Smooth muscle cell of the coronary artery (primary cell): ENCODE data around the gene KRT25. TPM values are rescaled to one million over a fixed set of nuclear protein-coding genes. Genes with fewer than 3 reads are reported as not detected.

Experiments used
- total RNA-seq: library from RNA; depleted of rRNA; stranded (reverse); fragments of >200 nt; gene quantifications from 2 replicates; pipeline ENCODE4 v1.2.3, GENCODE V29; 2014; ENCODE audit warnings: low replicate concordance

Gene KRT25
- total RNA-seq, result not detected in 2 replicates

DNA sequence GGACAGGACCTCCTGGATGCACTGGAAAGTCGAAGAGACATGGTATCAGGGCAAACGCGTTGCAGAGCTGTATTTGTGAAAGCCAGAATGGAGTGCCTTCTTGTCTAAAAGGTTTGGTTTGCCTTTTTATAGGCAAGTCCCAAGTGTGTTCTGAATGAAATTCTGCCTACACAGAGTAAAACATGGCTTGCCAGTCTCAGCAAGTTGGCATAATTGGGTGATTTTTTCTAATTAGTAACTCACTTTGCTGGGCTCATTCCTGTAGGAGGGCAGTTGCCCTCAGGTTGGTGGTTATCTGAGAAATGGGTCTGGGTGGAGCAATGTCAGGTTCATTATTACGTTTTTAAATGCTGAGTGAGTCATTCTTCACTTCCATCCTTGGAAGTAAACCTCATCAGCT, at the start of gene KRT25:
KRT25 (minus strand) TSS at position 101 of the 400 bp plus-strand sequence; CDS start at position 41, 60 bp downstream.

DNA sequence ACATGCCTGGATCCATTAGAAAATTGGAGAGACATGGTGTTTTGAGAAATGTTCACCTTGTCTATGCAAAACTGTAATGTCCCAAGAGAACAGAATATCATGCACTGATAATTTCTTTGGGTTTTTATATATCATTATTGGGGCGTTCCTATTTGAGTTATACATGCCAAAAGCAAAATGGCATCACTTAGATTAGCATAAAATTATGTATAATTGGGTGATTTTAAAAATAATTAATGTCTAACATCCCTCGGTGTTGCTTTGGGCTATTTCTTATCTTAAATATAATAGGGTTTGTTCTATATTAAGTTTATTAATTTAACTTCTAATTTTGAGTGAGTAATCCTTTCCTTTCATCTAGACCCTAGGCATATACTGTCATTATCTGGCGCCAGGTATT, 44.7 kb upstream of the KRT25 start, which contains the start of gene KRT28:
KRT28 (minus strand) TSS at position 101 of the 400 bp plus-strand sequence; CDS start at position 35, 66 bp downstream.

DNA sequence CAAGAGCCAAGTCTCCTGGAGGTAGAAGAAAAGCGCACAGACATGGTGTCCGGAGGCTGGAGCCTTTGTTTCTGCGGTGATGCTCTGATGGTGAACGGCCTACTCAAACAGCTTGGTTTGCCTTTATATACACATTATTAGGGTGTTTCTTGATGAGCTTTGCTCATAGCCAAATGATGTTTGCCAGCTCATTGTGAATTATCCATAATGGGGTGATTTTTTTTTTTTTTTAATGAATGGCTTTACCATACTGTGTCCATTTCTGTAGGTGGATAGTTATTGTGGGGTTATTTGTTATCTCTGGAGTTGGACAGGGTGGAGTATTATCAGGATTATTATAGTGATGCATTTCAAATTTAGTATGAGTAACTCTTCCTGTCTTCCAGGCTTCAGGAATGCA, 27.3 kb upstream of the KRT25 start, which contains the start of gene KRT27:
KRT27 (minus strand) TSS at position 101 of the 400 bp plus-strand sequence; CDS start at position 44, 57 bp downstream.

DNA sequence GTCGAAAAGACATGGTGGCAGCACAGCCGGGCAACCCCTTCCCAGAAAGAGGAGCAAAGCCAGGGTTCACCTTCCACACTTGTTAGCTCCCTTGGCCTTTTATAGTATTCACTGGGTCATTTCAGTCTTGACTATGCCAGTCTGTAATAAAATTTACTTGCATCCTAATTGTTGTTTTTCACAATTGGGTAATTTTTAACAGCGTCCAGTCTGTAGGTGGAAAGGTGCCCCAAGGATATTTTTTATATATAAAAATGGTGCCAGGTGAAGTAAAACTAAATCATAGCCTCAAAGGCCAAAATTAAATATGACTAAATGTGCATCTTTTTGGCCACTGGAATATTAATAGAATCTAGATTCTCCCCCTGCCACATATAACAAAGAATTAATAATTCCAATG, 17.0 kb upstream of the KRT25 start, which contains the start of gene KRT26:
KRT26 (minus strand) TSS at position 101 of the 400 bp plus-strand sequence; CDS start at position 13, 88 bp downstream.

GRCh38 chr17:40703652-40704051, 51.5 kb downstream of the KRT25 start, which contains the start of gene KRT24:
KRT24 (minus strand) TSS chr17:40703752; CDS start chr17:40703693, 59 bp downstream.

Other genes starting within 250 kb of the KRT25 start
- not detected in 2 replicates for gene CCR7, start 189.9 kb downstream of the KRT25 start, total RNA-seq
- 68.1 and 78.9 TPM in 2 replicates for gene SMARCE1, start 107.5 kb downstream of the KRT25 start, total RNA-seq
- 1.3 TPM in 1 of 2 replicates, not detected in the other for gene KRT222, start 90.2 kb downstream of the KRT25 start, total RNA-seq
- gene KRT24, start 51.6 kb downstream of the KRT25 start, total RNA-seq, result not detected in 2 replicates
- gene KRT26, start 16.9 kb upstream of the KRT25 start, total RNA-seq, result not detected in 2 replicates
- not detected in 2 replicates for gene KRT27, start 27.2 kb upstream of the KRT25 start, total RNA-seq
- not detected in 2 replicates for gene KRT28, start 44.6 kb upstream of the KRT25 start, total RNA-seq
- gene KRT10, start 67.3 kb upstream of the KRT25 start, total RNA-seq, result 1.6 and 4.7 TPM in 2 replicates
- under 0.01 TPM in 1 of 2 replicates, not detected in the other for gene KRT12, start 111.9 kb upstream of the KRT25 start, total RNA-seq
- not detected in 2 replicates for gene KRT20, start 129.9 kb upstream of the KRT25 start, total RNA-seq
- not detected in 2 replicates for gene KRT23, start 182.3 kb upstream of the KRT25 start, total RNA-seq
- gene KRT39, start 211.6 kb upstream of the KRT25 start, total RNA-seq, result 0.12 TPM in 1 of 2 replicates, not detected in the other
- gene KRT40, start 229.0 kb upstream of the KRT25 start, total RNA-seq, result not detected in 2 replicates
- not detected in 2 replicates for gene KRTAP3-3, start 238.8 kb upstream of the KRT25 start, total RNA-seq
- not detected in 2 replicates for gene KRTAP3-2, start 244.6 kb upstream of the KRT25 start, total RNA-seq